Activated naive CD8-positive, alpha-beta T cell treated with anti-CD3 and anti-CD28 coated beads, Interleukin-2, amount 50 U/mL, for 24 hours (primary cell): ENCODE results near the gene TRDN.

Source experiments
- ATAC-seq: fragments of 150-1000 bp; cut with Tn5 transposase; one replicate; pipeline ENCODE4 v1.10.0; 2021
- DNase-seq: peaks from one replicate; pipeline ENCODE4 v3.0.0; 2021
- H3K27ac Mint-ChIP-seq: one replicate; pipeline ENCODE4 v1.8.0; 2021; ENCODE audit warnings: mild to moderate bottlenecking, mixed read lengths
- H3K27me3 Mint-ChIP-seq: one replicate; pipeline ENCODE4 v1.8.0; 2021; ENCODE audit warnings: mixed read lengths
- H3K36me3 Mint-ChIP-seq: one replicate; pipeline ENCODE4 v1.8.0; 2021; ENCODE audit warnings: low read depth, mixed read lengths
- H3K4me1 Mint-ChIP-seq: one replicate; pipeline ENCODE4 v1.8.0; 2021; ENCODE audit warnings: mixed read lengths
- H3K4me3 Mint-ChIP-seq: one replicate; pipeline ENCODE4 v1.8.0; 2021; ENCODE audit warnings: mild to moderate bottlenecking, moderate library complexity, mixed read lengths
- H3K9me3 Mint-ChIP-seq: one replicate; pipeline ENCODE4 v1.8.0; 2021; ENCODE audit warnings: mixed read lengths

TRDN gene

GRCh38 chr6:123415844-123416468 lies 220.8 kb downstream of the TRDN start:
- ATAC-seq, result no peak
- Mint-ChIP-seq H3K36me3 (no peaks in the 10 kb centered on the region), H3K4me3 (no peak overlapping the region), H3K9me3 (no peaks in the 10 kb centered on the region), H3K27ac (no peak overlapping the region), H3K27me3 (peaks cover 2% of the 10 kb centered on the region), H3K4me1 (no peaks in the 10 kb centered on the region)
- DNase-seq, result peak; percentile 26

- no peaks in the 10 kb centered on the region for H3K9me3 Mint-ChIP-seq
- DNase-seq (no peak), ATAC-seq (no peak)
- H3K36me3 Mint-ChIP-seq, result no peaks in the 10 kb centered on the region
- no peaks in the 10 kb centered on the region for H3K27me3 Mint-ChIP-seq
- H3K4me3 Mint-ChIP-seq, result no peak overlapping the region
- no peak overlapping the region for H3K27ac Mint-ChIP-seq
- no peaks in the 10 kb centered on the region for H3K4me1 Mint-ChIP-seq
These were observed 231.8 kb downstream of the TRDN start for GRCh38 chr6:123404975-123405374.

- Mint-ChIP-seq H3K36me3 (no peaks in the 10 kb centered on the region), H3K4me3 (no peak overlapping the region), H3K4me1 (no peaks in the 10 kb centered on the region), H3K27ac (no peak overlapping the region), H3K9me3 (no peaks in the 10 kb centered on the region), H3K27me3 (no peaks in the 10 kb centered on the region)
- DNase-seq (no peak), ATAC-seq (no peak)
These were observed 234.7 kb downstream of the TRDN start for GRCh38 chr6:123402052-123402451.

- ATAC-seq, result no peak
- H3K9me3 Mint-ChIP-seq, result no peaks in the 10 kb centered on the region
- H3K27me3 Mint-ChIP-seq, result no peaks in the 10 kb centered on the region
These were observed 238.7 kb downstream of the TRDN start for GRCh38 chr6:123398072-123398471.

GRCh38 chr6:123393331-123393730 lies 243.4 kb downstream of the TRDN start:
- no peaks in the 10 kb centered on the region for H3K36me3 Mint-ChIP-seq
- no peak for ATAC-seq
- no peak for DNase-seq
- no peaks in the 10 kb centered on the region for H3K4me1 Mint-ChIP-seq
- H3K4me3 Mint-ChIP-seq, result no peak overlapping the region
- no peak overlapping the region for H3K27ac Mint-ChIP-seq
- no peaks in the 10 kb centered on the region for H3K9me3 Mint-ChIP-seq
- no peaks in the 10 kb centered on the region for H3K27me3 Mint-ChIP-seq

More at GRCh38 chr6:123398072-123398471, 238.7 kb downstream of the TRDN start:
- Mint-ChIP-seq H3K4me1 (no peaks in the 10 kb centered on the region), H3K4me3 (no peak overlapping the region), H3K36me3 (no peaks in the 10 kb centered on the region), H3K27ac (no peak overlapping the region)
- no peak for DNase-seq

GRCh38 chr6:123383718-123384117 lies 253.0 kb downstream of the TRDN start:
- no peak for ATAC-seq
- Mint-ChIP-seq H3K27ac (no peak overlapping the region), H3K27me3 (no peaks in the 10 kb centered on the region), H3K4me1 (no peaks in the 10 kb centered on the region), H3K36me3 (no peaks in the 10 kb centered on the region), H3K4me3 (no peak overlapping the region), H3K9me3 (no peaks in the 10 kb centered on the region)
- DNase-seq, result no peak

- no peak overlapping the region for H3K4me3 Mint-ChIP-seq
- no peak overlapping the region for H3K27ac Mint-ChIP-seq
These were observed 256.5 kb downstream of the TRDN start for GRCh38 chr6:123380257-123380656.

GRCh38 chr6:123372737-123373136 lies 264.0 kb downstream of the TRDN start:
- Mint-ChIP-seq H3K4me1 (no peaks in the 10 kb centered on the region), H3K27ac (no peak overlapping the region), H3K36me3 (no peaks in the 10 kb centered on the region), H3K9me3 (peaks cover 6% of the 10 kb centered on the region), H3K27me3 (no peaks in the 10 kb centered on the region), H3K4me3 (no peak overlapping the region)
- ATAC-seq (no peak), DNase-seq (no peak)

More at GRCh38 chr6:123380257-123380656, 256.5 kb downstream of the TRDN start:
- H3K36me3 Mint-ChIP-seq, result no peaks in the 10 kb centered on the region
- ATAC-seq (no peak), DNase-seq (no peak)
- no peaks in the 10 kb centered on the region for H3K27me3 Mint-ChIP-seq
- H3K9me3 Mint-ChIP-seq, result no peaks in the 10 kb centered on the region
- H3K4me1 Mint-ChIP-seq, result no peaks in the 10 kb centered on the region

GRCh38 chr6:123363912-123364311 lies 272.8 kb downstream of the TRDN start:
- no peak overlapping the region for H3K4me3 Mint-ChIP-seq
- H3K9me3 Mint-ChIP-seq, result peaks cover 10% of the 10 kb centered on the region
- no peaks in the 10 kb centered on the region for H3K36me3 Mint-ChIP-seq
- no peak overlapping the region for H3K27ac Mint-ChIP-seq
- ATAC-seq (no peak), DNase-seq (no peak)
- H3K4me1 Mint-ChIP-seq, result no peaks in the 10 kb centered on the region
- H3K27me3 Mint-ChIP-seq, result no peaks in the 10 kb centered on the region

- Mint-ChIP-seq H3K27ac (no peak overlapping the region), H3K4me1 (no peaks in the 10 kb centered on the region), H3K4me3 (no peak overlapping the region), H3K9me3 (peaks cover 10% of the 10 kb centered on the region), H3K27me3 (no peaks in the 10 kb centered on the region), H3K36me3 (no peaks in the 10 kb centered on the region)
- ATAC-seq (no peak), DNase-seq (no peak)
These were observed 276.4 kb downstream of the TRDN start for GRCh38 chr6:123360359-123360758.

- Mint-ChIP-seq H3K27ac (no peak overlapping the region), H3K27me3 (no peaks in the 10 kb centered on the region), H3K9me3 (no peaks in the 10 kb centered on the region), H3K4me3 (no peak overlapping the region), H3K4me1 (no peaks in the 10 kb centered on the region), H3K36me3 (no peaks in the 10 kb centered on the region)
- ATAC-seq, result no peak
- DNase-seq, result no peak
These were observed 284.0 kb downstream of the TRDN start for GRCh38 chr6:123352705-123353104.

- Mint-ChIP-seq H3K4me3 (no peak overlapping the region), H3K27me3 (no peaks in the 10 kb centered on the region), H3K4me1 (no peaks in the 10 kb centered on the region)
These were observed 284.5 kb downstream of the TRDN start for GRCh38 chr6:123352279-123352678.

GRCh38 chr6:123343836-123344235 lies 292.9 kb downstream of the TRDN start:
- Mint-ChIP-seq H3K4me1 (no peaks in the 10 kb centered on the region), H3K4me3 (no peak overlapping the region), H3K27ac (no peak overlapping the region), H3K9me3 (no peaks in the 10 kb centered on the region), H3K27me3 (no peaks in the 10 kb centered on the region), H3K36me3 (no peaks in the 10 kb centered on the region)
- DNase-seq (no peak), ATAC-seq (no peak)

More at GRCh38 chr6:123352279-123352678, 284.5 kb downstream of the TRDN start:
- no peak for DNase-seq
- Mint-ChIP-seq H3K36me3 (no peaks in the 10 kb centered on the region), H3K9me3 (no peaks in the 10 kb centered on the region), H3K27ac (no peak overlapping the region)
- ATAC-seq, result no peak

- H3K27ac Mint-ChIP-seq, result no peak overlapping the region
- no peak overlapping the region for H3K4me3 Mint-ChIP-seq
- no peaks in the 10 kb centered on the region for H3K4me1 Mint-ChIP-seq
- no peaks in the 10 kb centered on the region for H3K27me3 Mint-ChIP-seq
- no peaks in the 10 kb centered on the region for H3K9me3 Mint-ChIP-seq
- DNase-seq, result no peak
- no peak for ATAC-seq
- H3K36me3 Mint-ChIP-seq, result no peaks in the 10 kb centered on the region
These were observed 298.4 kb downstream of the TRDN start for GRCh38 chr6:123338394-123338793.

GRCh38 chr6:123333000-123333756 lies 303.6 kb downstream of the TRDN start:
- DNase-seq (no peak), ATAC-seq (no peak)
- H3K36me3 Mint-ChIP-seq, result no peaks in the 10 kb centered on the region

More at GRCh38 chr6:123333000-123333756, 303.6 kb downstream of the TRDN start:
- Mint-ChIP-seq H3K9me3 (no peaks in the 10 kb centered on the region), H3K27ac (no peak overlapping the region), H3K4me3 (no peak overlapping the region), H3K27me3 (no peaks in the 10 kb centered on the region), H3K4me1 (no peaks in the 10 kb centered on the region)
